Pancreas (tissue), 10 donors: Measurements from ENCODE around the gene LRP1B. TPM values are rescaled to one million over a fixed set of nuclear protein-coding genes. Genes with fewer than 3 reads are reported as not detected.

Source experiments
- ATAC-seq, 4 donors: fragments of 200-7000 bp; cut with Tn5 transposase; one replicate each; pipeline versions ENCODE4 v1.8.0 to v1.9.1; 2020; ENCODE audit warnings: mild to moderate bottlenecking in 4 of 4, moderate library complexity in 4 of 4
- DNase-seq, 6 donors: peaks; one replicate each; pipeline ENCODE4 v3.0.0-alpha.2; 2020
- FAIRE-seq: peaks from 2 replicates; lab custom pipeline; 2012; peaks lifted over from hg19 to GRCh38; lab: Jason Lieb, UNC
- H3K27ac ChIP-seq, 4 donors: fragments of 200-600 bp; sonication (generic); 1 replicate in 3 of 4; 2 replicates in 1 of 4; pipeline versions ENCODE4 v1.5.0 to v1.8.0; 2020
- H3K27me3 ChIP-seq, 4 donors: fragments of 200-600 bp; one replicate each; pipeline ENCODE4 v1.8.0; 2021
- H3K36me3 ChIP-seq, 3 donors: fragments of 200-600 bp; sonication (generic) in 1 of 3; one replicate each; pipeline versions ENCODE4 v1.5.0 to v1.8.0; 2020 to 2021
- H3K4me1 ChIP-seq, 3 donors: fragments of 200-600 bp; one replicate each; pipeline ENCODE4 v1.8.0; 2021
- H3K4me3 ChIP-seq, 4 donors: fragments of 200-600 bp; sonication (generic) in 2 of 4; one replicate each; pipeline versions ENCODE4 v1.5.0 to v1.8.0; 2020 to 2021
- H3K9me3 ChIP-seq, 4 donors: fragments of 200-600 bp; one replicate each; pipeline ENCODE4 v1.8.0; 2021
- WGBS, 2 donors: extraction: QIAGEN DNeasy Blood & Tissue Kit; methylation state at CpG; one replicate each; pipeline ENCODE4 v1.1.7; 2013; 5-methylcytosine and 5-hydroxymethylcytosine counted together
- intact Hi-C, 3 donors: fragments of 100-400 bp; cut with DNase I; formaldehyde crosslinking; loops; one replicate each; pipeline versions ENCODE4 v1.11.1 to v1.14.2; 2022
- polyA plus RNA-seq, 2 donors: library from polyadenylated mRNA; stranded (reverse); fragments of 200-250 nt; gene quantifications; one replicate each; pipeline ENCODE4 v1.2.3, GENCODE V29; 2013
- total RNA-seq, 6 donors: library from RNA; stranded (reverse); fragmentation: NEBNext Ultra II Directional in 4 of 6; extraction: Animal tissue kit (Norgen Biotek cat#: 25700) in 4 of 6; gene quantifications; one replicate each; pipeline versions ENCODE4 v1.2.1 to v1.2.4, GENCODE V29; 2021 to 2023
- TF ChIP-seq, protein P1 (sequence below), 4 donors: fragments of 200-600 bp; sonication (generic) in 3 of 4; IDR thresholded peaks; one replicate each; pipeline versions ENCODE4 v1.5.0 to v1.8.0; 2021; ENCODE audit warnings: antibody characterized with exemption in 4 of 4
- donor health status: healthy with polysubstance abuse.
- donor health status: DM: no; HTN: no; CAD: no; lungs with moderate emphysema.
- donor health status: DM: no; HTN: no; CAD: no.
- donor health status: control.
- donor health status: control.
- donor health status: Bipolar disorder and iron deficiency.
- donor health status: DM: yes; HTN: yes; CAD: no.
- donor health status: DM: no; HTN: no; CAD: no.
- donor health status: DM: no; HTN: no; CAD: no.
- donor health status: DM: yes; HTN: yes; CAD: no.

LRP1B gene
- total and polyA plus RNA-seq, 8 donors = 0.06 to 0.55 (median 0.25) TPM

DNA sequence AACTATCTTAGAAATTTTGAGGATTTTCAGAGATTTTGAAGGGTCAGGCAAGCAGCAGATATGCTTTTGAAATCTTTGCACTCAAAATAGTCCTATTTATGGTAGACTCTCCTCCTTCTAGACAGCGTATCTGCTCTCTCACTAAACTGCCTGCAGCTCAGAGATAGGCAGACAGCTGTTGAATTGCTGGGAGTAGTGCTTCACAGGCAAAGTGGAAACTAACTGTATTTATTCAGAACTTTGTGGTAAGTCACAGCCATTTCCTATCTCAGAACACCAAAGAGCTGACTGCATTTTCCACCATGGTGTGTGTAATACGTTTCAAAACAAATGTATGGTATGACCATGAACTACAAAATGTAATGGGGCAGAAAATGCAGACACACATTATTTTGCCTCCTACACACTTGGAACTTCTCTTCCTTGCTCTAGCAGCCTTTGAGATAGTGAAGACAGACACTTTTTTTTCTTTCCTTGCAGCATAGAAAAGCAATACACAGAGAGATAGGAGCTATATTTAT lies 352.4 kb downstream of the LRP1B start:
- Histone ChIP-seq H3K4me3 (no peak overlapping the region), H3K4me1 (no peaks in the 10 kb centered on the region), H3K27me3 (no peaks in the 10 kb centered on the region), H3K27ac (no peak overlapping the region), H3K9me3 (no peaks in the 10 kb centered on the region), H3K36me3 (no peaks in the 10 kb centered on the region)
- FAIRE-seq (no peak), DNase-seq (no peak), ATAC-seq (no peak)
- intact Hi-C loops = no loop called here
- TF ChIP-seq, protein P1, sequence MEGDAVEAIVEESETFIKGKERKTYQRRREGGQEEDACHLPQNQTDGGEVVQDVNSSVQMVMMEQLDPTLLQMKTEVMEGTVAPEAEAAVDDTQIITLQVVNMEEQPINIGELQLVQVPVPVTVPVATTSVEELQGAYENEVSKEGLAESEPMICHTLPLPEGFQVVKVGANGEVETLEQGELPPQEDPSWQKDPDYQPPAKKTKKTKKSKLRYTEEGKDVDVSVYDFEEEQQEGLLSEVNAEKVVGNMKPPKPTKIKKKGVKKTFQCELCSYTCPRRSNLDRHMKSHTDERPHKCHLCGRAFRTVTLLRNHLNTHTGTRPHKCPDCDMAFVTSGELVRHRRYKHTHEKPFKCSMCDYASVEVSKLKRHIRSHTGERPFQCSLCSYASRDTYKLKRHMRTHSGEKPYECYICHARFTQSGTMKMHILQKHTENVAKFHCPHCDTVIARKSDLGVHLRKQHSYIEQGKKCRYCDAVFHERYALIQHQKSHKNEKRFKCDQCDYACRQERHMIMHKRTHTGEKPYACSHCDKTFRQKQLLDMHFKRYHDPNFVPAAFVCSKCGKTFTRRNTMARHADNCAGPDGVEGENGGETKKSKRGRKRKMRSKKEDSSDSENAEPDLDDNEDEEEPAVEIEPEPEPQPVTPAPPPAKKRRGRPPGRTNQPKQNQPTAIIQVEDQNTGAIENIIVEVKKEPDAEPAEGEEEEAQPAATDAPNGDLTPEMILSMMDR (IDR thresholded peaks at IDR 0.05) = no peak
- WGBS, 2 donors = 38 to 50% methylated on average over 2 of the region's 2 CpGs

DNA sequence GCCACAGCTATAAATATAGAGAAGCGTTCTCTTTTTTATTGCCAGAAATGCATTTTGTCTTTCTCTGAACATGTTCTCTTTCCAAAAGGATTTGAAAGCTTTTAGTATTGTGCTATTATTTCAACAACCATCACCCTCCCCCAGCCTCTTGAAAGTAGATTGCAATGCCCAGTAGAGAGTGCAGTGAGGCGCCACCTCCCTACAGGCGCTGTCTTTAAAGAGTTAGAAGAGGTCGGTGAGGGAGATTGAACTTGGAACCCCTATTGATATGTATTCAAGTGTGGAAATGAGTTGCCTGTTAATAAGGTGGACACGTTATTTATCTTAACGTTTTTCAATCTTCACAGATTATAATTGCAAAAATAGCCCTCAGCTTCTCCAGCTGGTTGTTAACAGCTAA lies 360.3 kb downstream of the LRP1B start:
- H3K4me3 ChIP-seq = no peak overlapping the region
- WGBS, 2 donors = 62 to 67% methylated on average over 6 of the region's 6 CpGs
- no peak overlapping the region for H3K27ac ChIP-seq
- no peak for DNase-seq
- FAIRE-seq = no peak
- TF ChIP-seq, protein P1 (IDR thresholded peaks at IDR 0.05) = no peak
- no peaks in the 10 kb centered on the region for H3K9me3 ChIP-seq
- H3K4me1 ChIP-seq = no peaks in the 10 kb centered on the region
- H3K36me3 ChIP-seq = no peaks in the 10 kb centered on the region
- no peaks in the 10 kb centered on the region for H3K27me3 ChIP-seq
- ATAC-seq = no peak
- intact Hi-C loops = no loop called here

DNA sequence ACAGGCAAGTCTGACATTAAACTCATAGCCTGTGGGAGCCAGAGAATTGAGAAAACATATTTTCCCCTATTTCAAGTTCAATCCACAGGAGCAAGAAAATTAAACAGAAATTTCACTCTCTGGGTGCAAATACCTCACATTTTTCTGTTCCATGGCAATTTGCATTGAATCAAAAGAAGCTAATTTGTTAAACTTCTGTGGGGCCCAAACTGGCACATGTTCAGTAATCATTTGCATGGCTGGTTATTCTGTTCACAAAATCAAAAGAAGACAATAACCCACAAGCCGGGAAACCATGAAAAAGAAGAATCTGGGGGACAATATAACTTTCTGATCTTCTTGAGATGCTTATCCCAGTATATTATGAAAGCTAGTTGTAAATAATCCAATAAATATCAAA lies 363.1 kb downstream of the LRP1B start:
- Histone ChIP-seq H3K27ac (no peak overlapping the region), H3K4me3 (no peak overlapping the region), H3K9me3 (no peaks in the 10 kb centered on the region), H3K36me3 (no peaks in the 10 kb centered on the region), H3K4me1 (no peaks in the 10 kb centered on the region), H3K27me3 (no peaks in the 10 kb centered on the region)
- DNase-seq (no peak), FAIRE-seq (no peak), ATAC-seq (no peak)
- 78 to 84% methylated on average over 1 of the region's 1 CpG for WGBS, 2 donors
- intact Hi-C loops = no loop called here
- TF ChIP-seq, protein P1 (IDR thresholded peaks at IDR 0.05) = no peak

DNA sequence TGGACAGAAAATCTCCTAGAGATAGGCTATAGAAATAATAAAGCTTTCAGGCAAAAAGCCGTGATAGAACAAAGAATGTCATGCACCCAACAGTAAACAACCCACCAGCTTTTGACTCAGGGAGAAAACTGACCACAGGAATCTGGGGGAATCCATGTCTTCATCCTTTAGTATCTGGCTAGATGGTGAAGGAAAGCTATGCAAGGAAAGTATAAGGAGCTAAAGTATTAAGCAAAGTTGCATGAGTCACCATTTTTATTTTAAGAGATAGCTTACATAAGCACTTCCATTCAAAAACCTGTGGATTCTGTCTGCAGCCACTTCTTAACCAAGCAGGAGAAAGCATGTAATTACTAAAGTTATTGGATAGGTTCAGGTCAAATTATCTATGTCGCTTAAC lies 363.8 kb downstream of the LRP1B start:
- TF ChIP-seq, protein P1 (IDR thresholded peaks at IDR 0.05) = no peak
- no peaks in the 10 kb centered on the region for H3K4me1 ChIP-seq
- DNase-seq (no peak), ATAC-seq (no peak), FAIRE-seq (no peak)
- H3K9me3 ChIP-seq = no peaks in the 10 kb centered on the region
- 81 to 90% methylated on average over 2 of the region's 2 CpGs for WGBS, 2 donors
- H3K36me3 ChIP-seq = no peaks in the 10 kb centered on the region
- no peak overlapping the region for H3K4me3 ChIP-seq
- H3K27me3 ChIP-seq = no peaks in the 10 kb centered on the region
- intact Hi-C loops = no loop called here
- H3K27ac ChIP-seq = no peak overlapping the region

DNA sequence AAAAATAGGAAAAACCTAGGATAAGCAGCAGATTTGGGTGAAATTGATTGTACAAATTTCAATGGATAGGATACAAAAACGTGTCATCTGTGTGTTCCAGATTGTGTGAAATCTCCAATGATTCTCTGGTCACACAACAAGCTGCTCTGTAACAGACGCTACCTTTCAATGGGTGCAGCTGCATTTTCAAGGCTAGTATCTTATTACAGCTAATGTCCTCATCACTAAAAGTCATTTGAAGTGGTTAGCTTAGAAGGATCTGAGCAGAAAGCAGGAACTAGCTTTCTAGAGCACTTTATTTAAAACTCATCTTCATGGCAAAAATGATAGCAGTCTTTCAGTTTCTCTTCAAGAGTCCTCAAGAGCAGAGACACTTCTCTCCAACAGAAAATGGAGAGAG lies 364.6 kb downstream of the LRP1B start:
- Histone ChIP-seq H3K4me3 (no peak overlapping the region), H3K36me3 (no peaks in the 10 kb centered on the region), H3K27ac (no peak overlapping the region), H3K9me3 (no peaks in the 10 kb centered on the region), H3K27me3 (no peaks in the 10 kb centered on the region), H3K4me1 (no peaks in the 10 kb centered on the region)
- no peak for DNase-seq
- intact Hi-C loops = no loop called here
- WGBS, 2 donors = 43 to 47% methylated on average over 2 of the region's 2 CpGs
- TF ChIP-seq, protein P1 (IDR thresholded peaks at IDR 0.05) = no peak
- ATAC-seq = no peak
- FAIRE-seq = no peak
